Measurements from ENCODE around the gene SFXN3. TPM values are rescaled to one million over a fixed set of nuclear protein-coding genes. Genes with fewer than 3 reads are reported as not detected.
A peak's percentile ranks its signal among the peaks of the same experiment; 100 is the strongest.

SFXN3 gene
- total and polyA plus RNA-seq, 2 of the 8 experiments (the other 6 are each of a cell fraction or from before 2014, with no cell fraction given) = 2.6 to 2.8 TPM

DNA sequence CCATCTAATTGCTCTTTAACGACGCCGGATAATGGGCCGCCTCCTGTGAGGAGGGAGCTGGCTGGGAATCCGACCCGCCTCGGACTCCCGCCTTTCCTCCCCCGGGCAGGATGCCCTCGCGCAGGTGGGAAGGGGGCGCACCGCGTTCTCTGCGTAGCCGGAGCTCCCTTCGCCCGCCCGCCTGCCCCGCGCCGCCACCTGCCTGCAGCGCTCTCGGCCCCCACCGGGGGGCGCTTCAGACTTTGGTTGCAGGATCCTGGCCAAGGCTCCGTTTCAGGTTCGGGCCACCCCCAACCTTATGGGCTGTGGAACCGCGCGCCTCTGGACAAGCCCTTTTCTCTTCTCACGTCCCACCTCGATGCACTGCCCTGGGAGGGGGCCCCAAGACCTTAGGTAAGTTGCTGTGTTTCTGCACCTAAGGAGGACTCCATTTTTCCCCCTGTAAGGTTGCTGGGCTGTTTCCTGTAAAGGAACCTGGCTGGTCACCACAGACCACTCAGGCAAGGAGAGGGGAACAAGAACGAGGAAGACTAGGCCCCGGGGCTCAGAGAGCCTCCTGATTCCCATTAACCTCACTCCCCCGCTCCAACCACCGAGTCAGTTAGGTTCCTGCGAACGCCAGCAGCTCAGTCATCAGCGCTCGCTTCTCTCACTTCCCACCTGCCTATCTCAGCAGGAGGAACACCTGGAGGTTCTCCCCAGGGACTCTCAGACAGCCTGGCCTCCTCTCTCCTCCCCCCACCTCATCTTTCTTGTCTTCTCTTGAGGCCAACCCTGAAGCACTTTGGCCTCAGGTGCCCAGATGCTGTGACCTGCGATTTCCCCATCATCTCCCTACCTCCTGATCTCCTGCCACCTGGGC lies 19.4 kb downstream of the SFXN3 start:
- H3K23me2 ChIP-seq (ENCODE audit: low read depth, low read length) = peaks cover 5% of the 10 kb centered on the region; the same call in 1 of the 2 replicates
- H3K27ac ChIP-seq (ENCODE audit: low read depth, low read length) = no peak overlapping the region
- no peak overlapping the region for H2AFZ ChIP-seq (ENCODE audit: low read length)
- H3K79me2 ChIP-seq (ENCODE audit: control insufficient read depth in 1 of 2, insufficient read depth in 2 of 2, low read length in 2 of 2) = no peaks in the 10 kb centered on the region
- H4K8ac ChIP-seq (ENCODE audit: extremely low read depth, insufficient read depth, low read length) = no peak overlapping the region
- H3K4ac ChIP-seq (replicated peaks; ENCODE audit: insufficient read length, low read depth, low read length) = no peak overlapping the region
- no peak overlapping the region for H2BK5ac ChIP-seq (ENCODE audit: low read depth, low read length)
- peak overlapping the region in 2 of 4 experiments; percentile 10 to 49; a peak in 3 of 8 replicates for H3K4me3 ChIP-seq (ENCODE audit: extremely low read depth in 1 of 4, insufficient read depth in 2 of 4, low read depth in 3 of 4, low read length in 4 of 4)
- no peak for FAIRE-seq
- CTCF ChIA-PET (ENCODE audit: partially characterized antibody) = interaction anchor here (0.7 to 59.5 kb wide), 31 partner anchors 4 to 552 kb away, joined by 3 to 2176 read pairs (median 4); partner anchors contain the start of genes KAZALD1, PDZD7, SFXN3 and TLX1
- peaks cover 9 to 23% (median 17%) of the 10 kb centered on the region in 4 experiments for H3K4me1 ChIP-seq (replicated peaks in 1 of 4; ENCODE audit: control insufficient read depth in 3 of 4, insufficient read depth in 4 of 4, low read length in 3 of 4)
- peaks cover 38 to 66% (median 60%) of the 10 kb centered on the region in 4 experiments for H3K27me3 ChIP-seq (replicated peaks in 1 of 4; ENCODE audit: control insufficient read depth in 3 of 4, extremely low read depth in 1 of 4, insufficient read depth in 3 of 4, low read length in 3 of 4)
- no peak overlapping the region for H4K5ac ChIP-seq (ENCODE audit: insufficient read length, low read depth, low read length)
- peaks cover 13 to 17% of the 10 kb centered on the region in 2 experiments for H4K20me1 ChIP-seq (replicated peaks in 1 of 2; ENCODE audit: control insufficient read depth in 1 of 2, insufficient read depth in 2 of 2, low read length in 2 of 2)
- no peaks in the 10 kb centered on the region; the same call in 1 of the 2 replicates for H3K79me1 ChIP-seq (ENCODE audit: low read depth, low read length)
- H3K14ac ChIP-seq (ENCODE audit: insufficient read length) = no peak overlapping the region
- no peak overlapping the region; a peak in 1 of 7 replicates for H3K9ac ChIP-seq (replicated peaks in 1 of 4; ENCODE audit: extremely low read depth in 1 of 4, low read depth in 3 of 4, low read length in 3 of 4)
- H3K56ac ChIP-seq (replicated peaks; ENCODE audit: insufficient read length, low read depth, low read length) = no peak overlapping the region
- peak overlapping the region; percentile 61; the same call in 1 of the 2 replicates for H2AK5ac ChIP-seq (ENCODE audit: low read depth, low read length)
- no peak overlapping the region for H2BK120ac ChIP-seq (replicated peaks; ENCODE audit: low read depth, low read length)
- peak overlapping the region; percentile 46 to 61 for H3K4me2 ChIP-seq (ENCODE audit: insufficient read depth in 1 of 2, low read depth in 2 of 2, low read length in 2 of 2)
- peak in 1 of 2 experiments; percentile 99 for DNase-seq (ENCODE audit: low read depth in 1 of 2, low spot score in 2 of 2)
- H3K23ac ChIP-seq (ENCODE audit: insufficient read length) = no peak overlapping the region
- no peak overlapping the region for H2BK20ac ChIP-seq (ENCODE audit: low read length)
- H3K9me3 ChIP-seq (ENCODE audit: insufficient read depth in 2 of 2, low read depth in 1 of 2, low read length in 1 of 2) = no peaks in the 10 kb centered on the region
- peak overlapping the region; percentile 38 for H3K18ac ChIP-seq (ENCODE audit: extremely low read depth, low read length)
- H3K36me3 ChIP-seq (ENCODE audit: control insufficient read depth in 2 of 4, insufficient read depth in 4 of 4, low read length in 3 of 4) = no peaks in the 10 kb centered on the region
- POLR2A ChIA-PET (ENCODE audit: partially characterized antibody) = interaction anchor here (0.6 to 8.1 kb wide), 8 partner anchors 12 to 313 kb away, joined by 3 to 85 read pairs (median 3); partner anchors contain the start of gene KAZALD1
- no peak overlapping the region for H4K91ac ChIP-seq (replicated peaks; ENCODE audit: insufficient read length, low read length)
- WGBS, 2 experiments (ENCODE audit: extremely low coverage in 1 of 2, insufficient coverage in 1 of 2, insufficient read length in 1 of 2, insufficient replicate concordance in 2 of 2, low coverage in 1 of 2, low lambda C conversion rate in 2 of 2, missing lambda C conversion rate in 1 of 2) = 20% methylated on average over 22 of the region's 42 CpGs; no CpG with 5 or more reads in 1 of the 2 experiments
- H2BK15ac ChIP-seq (ENCODE audit: low read length) = peak overlapping the region; percentile 25; the same call in 1 of the 2 replicates
- no peak overlapping the region for H2BK12ac ChIP-seq (ENCODE audit: low read depth, low read length)

Data from H1 (cell line).